HG02943 (cell line): Measurements from ENCODE around the gene ZNF287.
"Not testable (repeated sequence)": the region's sequence is repeated elsewhere in the genome, so short reads cannot be mapped to it uniquely, and the experiment has no call there.

Source experiments
- ATAC-seq: cut with Tn5 transposase; IDR thresholded peaks from one replicate; pipeline ENCODE4 v1.9.1; 2021; ENCODE audit warnings: mild to moderate bottlenecking, low read depth, moderate library complexity; ENCODE audit not compliant: unreplicated experiment

The ZNF287 gene

GRCh38 chr17:16568541-16569357 is at the start of gene ZNF287:
ZNF287 (minus strand) TSS chr17:16569204; CDS start chr17:16567731, 1,473 bp downstream.
- peak; percentile 96 for ATAC-seq

- ATAC-seq: no peak
These were observed 48.6 kb upstream of the ZNF287 start for GRCh38 chr17:16617481-16618060.

- ATAC-seq: no peak
These were observed 30.5 kb upstream of the ZNF287 start for GRCh38 chr17:16599537-16599936.

GRCh38 chr17:16593356-16594102 is 24.5 kb upstream of the ZNF287 start:
- no peak for ATAC-seq

- peak; percentile 83 for ATAC-seq
These were observed 20.3 kb upstream of the ZNF287 start for GRCh38 chr17:16589097-16589969.

GRCh38 chr17:16585796-16586195 is 16.8 kb upstream of the ZNF287 start:
- no peak for ATAC-seq

- no peak for ATAC-seq
These were observed 15.4 kb upstream of the ZNF287 start for GRCh38 chr17:16584273-16584995.

GRCh38 chr17:16583781-16584180 is 14.8 kb upstream of the ZNF287 start:
- ATAC-seq: no peak

- no peak for ATAC-seq
These were observed 4.5 kb upstream of the ZNF287 start for GRCh38 chr17:16573466-16573865.

GRCh38 chr17:16569358-16569712 is 331 bp upstream of the ZNF287 start:
- no peak for ATAC-seq

GRCh38 chr17:16552637-16553045 is 16.4 kb downstream of the ZNF287 start:
- ATAC-seq: no peak

GRCh38 chr17:16551878-16552636 is 16.9 kb downstream of the ZNF287 start:
- ATAC-seq: no peak

GRCh38 chr17:16537130-16537458 is 31.9 kb downstream of the ZNF287 start:
- ATAC-seq: no peak

- ATAC-seq: no peak
These were observed 34.8 kb downstream of the ZNF287 start for GRCh38 chr17:16534236-16534635.

- ATAC-seq: no peak
These were observed 39.1 kb downstream of the ZNF287 start for GRCh38 chr17:16529906-16530305.

GRCh38 chr17:16527298-16527697 is 41.7 kb downstream of the ZNF287 start:
- no peak for ATAC-seq

GRCh38 chr17:16525556-16525955 is 43.4 kb downstream of the ZNF287 start:
- not testable (repeated sequence) for ATAC-seq

- peak; percentile 66 for ATAC-seq
These were observed 47.8 kb downstream of the ZNF287 start for GRCh38 chr17:16521070-16521727.

- no peak for ATAC-seq
These were observed 50.0 kb downstream of the ZNF287 start for GRCh38 chr17:16519021-16519420.
